GM21447 (cell line): Measurements from ENCODE around the gene MACROH2A1.
"Not testable (repeated sequence)": the region's sequence is repeated elsewhere in the genome, so short reads cannot be mapped to it uniquely, and the experiment has no call there.

ENCODE experiments used
- ATAC-seq: cut with Tn5 transposase; IDR thresholded peaks from one replicate; pipeline ENCODE4 v1.9.1; 2021; ENCODE audit not compliant: unreplicated experiment

MACROH2A1 gene

DNA sequence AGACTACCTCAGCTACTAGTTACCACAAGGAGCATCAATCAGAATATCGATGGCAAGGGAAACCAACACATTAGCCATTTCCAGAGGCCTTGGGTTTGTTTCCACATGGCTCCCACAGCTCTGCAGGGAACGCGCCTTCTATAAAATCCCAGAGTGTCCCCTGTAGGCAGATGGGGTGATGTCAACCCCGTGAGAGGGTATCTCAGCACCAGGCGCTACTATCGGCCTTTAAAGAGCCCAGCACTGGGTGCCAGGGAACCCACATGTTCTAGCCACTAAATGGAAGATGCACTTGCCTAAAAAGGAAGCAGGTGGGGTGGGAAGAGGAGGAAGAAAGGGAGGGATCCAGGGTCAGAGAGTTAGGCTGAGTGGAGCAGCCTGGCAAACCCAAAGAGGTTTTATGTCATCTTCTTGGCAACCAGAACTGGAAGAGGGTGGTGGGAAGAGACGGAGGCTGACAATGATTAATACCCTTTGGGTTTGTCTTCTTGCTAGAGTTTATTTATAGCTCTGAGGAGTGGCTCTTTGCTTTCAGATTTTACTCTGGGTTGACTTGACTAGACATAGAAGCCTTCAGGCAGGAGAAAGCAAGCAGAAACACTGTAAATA is 19.9 kb downstream of the MACROH2A1 start:
- ATAC-seq, result no peak

DNA sequence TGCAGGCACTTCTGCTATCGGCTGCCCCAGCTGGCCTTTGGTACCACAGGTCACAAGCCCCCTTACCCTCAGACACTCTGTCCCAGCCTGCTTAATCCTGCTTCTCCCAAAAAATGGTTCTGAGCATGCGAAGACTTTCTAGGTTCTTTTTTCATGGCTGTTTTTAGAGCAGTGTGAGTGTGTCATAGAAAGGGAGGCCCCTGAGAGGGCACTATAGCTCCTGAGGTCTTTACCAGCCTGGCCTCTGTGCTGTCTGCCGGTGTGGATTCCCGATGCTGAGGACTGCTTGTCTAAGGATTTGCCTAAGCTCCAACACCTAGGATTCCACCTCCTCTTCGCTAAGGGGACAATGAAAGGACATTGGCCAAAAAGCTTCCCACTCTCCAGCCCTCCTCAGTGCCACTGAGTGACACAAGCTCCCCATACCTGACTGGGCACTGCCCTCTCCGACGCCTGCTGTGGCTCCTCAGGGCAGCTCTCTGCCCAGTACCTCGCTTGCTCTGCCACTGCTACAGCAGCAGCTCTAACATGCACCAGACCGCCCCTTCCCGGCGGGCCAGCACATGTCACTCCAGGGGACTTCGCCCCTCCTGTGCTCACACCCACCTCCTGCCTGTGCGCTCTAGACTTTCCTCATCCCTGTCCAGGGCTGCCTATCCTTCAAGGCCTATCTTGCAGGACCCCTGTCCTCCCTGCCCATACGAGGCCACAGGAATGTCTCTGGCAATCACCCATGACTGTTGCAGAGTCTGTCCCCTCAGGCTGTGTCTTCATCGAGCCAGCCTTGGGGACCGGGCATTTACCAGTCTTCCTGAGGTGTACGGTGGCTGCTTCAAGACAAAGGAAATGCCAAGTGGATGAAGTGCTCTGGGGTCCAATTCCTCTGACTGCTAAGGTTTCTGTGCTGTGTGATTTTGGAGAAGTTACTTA is 21.0 kb downstream of the MACROH2A1 start:
- peak; percentile 28 for ATAC-seq

DNA sequence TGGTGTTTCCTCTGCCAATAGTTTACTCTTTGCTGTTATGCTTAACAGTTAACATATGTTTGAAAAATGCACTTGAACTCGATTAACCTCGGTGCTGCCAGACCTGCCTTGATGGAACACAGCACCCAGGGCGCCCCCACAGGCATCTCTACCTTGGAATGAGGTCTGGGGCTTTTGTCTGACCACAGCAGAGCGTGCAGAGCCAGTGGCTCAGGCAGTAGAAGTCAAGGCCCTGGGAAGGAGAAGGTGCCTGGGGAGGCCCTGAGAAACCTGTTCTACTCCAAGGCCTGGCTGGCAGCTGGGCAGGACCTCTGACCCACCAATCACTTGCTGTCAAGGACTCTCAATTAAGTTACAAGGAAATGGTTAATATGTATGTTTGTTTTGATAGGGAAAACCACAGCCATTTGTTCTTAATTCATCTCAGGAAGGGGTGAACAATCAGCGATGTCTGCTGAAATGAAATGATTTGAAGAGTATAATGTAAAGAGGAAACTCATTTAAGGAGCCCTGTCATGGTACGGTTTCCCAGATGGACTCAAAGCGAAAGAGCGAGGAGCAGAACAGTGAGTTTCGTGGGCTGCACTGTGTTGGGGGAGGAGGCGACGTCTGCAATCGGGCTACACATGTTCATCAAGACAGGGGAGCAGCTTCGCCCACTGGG is 21.9 kb downstream of the MACROH2A1 start:
- ATAC-seq, result peak; percentile 82

DNA sequence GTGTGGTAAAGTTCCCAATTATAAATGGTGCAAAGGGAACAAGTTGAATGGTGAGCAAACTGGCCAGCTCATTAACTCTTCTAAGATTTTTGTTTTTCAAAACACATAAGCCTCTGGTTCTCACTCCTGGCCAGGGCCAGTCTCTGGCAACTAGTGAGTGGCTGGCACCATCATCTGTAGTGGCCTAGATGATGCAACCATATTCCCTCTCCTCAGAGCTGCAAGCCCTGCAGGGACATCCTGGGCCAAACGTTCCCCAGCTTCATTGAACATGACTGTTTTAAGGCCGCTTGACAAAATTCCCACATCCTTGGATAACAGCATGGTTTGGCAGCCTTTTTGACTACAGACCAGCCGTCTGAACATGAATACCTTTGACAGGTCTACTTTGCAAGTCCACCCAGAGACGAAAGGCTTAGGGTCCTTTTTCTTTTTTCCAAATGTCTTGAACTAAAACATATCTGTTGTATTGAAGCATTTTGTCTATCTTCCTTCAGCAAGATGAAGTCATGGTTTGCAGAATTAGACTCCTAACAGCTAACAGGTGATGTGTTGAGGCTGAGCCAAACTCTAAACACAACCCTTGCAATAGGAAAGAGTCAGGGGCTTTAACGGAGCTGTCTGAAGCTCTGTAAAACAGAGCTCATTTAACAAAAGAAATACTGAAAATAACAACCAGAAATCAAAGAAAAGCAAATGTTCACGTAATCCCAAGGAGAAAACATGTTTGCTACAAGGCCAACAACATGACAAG is 23.8 kb downstream of the MACROH2A1 start:
- no peak for ATAC-seq

DNA sequence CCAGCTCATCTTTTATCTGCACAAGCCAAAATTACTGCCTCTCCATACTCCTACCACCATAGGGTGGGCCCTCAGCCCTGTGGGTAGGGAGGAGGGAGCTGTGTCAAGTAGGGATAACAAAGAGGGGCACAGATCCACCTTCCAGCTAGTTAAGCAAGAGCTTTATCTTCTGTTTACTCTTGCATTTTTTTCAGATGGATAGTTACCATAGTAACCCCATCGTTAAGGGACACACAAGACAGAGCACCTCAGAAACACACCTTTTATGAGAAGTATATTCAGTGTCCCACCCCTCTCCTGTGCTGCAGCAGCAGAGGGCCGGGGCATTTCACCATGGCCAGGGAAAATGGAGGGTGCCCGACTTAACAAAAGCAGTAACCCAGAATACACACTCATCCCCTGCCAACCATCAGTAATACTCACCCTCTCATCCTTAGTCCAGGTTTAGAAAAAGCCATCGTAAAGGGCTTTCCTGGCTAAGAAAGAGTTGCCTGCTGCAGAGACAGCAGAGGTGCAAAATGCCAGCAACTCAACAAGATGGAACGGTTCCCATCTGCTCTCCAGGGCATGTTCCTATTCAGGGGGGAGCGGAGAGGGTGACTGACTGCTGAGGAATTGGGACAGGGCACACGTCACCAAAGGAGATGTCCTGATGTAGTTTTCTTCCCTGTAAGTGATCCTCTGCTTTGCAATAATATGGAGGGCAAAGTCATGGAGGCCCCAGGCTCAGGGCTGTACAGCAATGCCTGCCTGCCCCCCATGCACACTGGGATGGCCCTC is 25.1 kb downstream of the MACROH2A1 start:
- no peak for ATAC-seq

DNA sequence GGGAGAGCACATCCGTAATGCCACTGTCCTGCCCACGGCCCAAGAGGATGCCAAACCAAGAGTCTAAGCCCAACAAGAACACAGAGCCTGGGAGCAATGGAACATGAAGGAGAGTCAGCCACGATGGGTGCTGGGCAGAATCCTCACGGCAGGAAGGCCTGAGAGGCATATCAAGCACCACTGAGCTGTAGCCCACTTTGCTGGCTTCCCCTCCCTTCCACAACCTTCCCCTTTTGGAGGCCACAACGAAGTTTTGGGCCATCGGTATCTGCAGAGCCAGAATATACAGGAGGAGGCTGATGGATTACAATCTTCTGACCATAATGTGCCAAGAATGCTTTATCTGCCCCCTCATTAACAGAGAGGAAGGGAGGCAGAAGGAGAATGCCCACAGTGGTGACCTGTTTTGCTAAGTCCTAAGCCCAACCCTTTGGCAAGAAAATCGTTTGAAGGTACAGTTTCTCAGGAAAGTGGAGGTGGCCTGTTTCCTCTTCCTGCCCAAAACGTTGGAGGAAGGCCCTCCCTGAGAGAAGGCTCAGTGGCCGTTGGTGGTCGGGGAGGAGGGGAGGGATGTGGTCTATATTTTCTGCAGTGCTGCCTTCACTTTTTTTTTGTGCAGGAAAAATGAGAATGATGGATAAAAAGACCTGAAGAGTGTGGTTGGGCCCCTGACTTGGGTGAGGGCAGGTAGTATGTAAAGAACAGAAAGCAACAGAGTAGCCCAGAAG is 26.2 kb downstream of the MACROH2A1 start:
- ATAC-seq, result no peak

DNA sequence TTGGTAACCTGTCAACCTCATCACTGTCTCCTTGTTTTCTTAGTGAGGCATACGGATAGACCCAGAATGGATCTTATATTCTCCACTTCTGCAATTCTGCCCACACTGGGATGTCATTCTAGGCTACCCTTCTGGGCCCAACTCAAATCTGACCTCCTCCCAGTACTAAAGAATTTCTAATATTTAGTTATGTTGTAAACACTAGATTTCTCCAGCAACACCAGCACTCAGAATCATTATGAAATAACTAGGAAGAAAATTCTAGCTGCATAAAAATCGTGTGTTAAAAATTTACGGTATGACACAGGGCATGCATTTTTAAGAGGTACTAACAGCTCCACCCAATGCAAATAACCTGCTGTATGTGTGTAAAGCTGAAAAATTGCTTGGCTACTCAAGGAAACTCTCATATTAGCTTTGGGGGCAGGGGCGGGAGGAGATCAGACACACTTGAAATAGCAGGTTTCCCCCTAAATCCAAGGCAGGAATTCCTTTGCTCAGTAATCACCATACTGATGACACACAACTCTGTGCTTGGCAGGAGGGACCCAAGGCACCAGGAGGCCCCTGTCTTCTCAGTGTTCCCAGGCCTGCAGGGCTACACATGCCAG is 27.3 kb downstream of the MACROH2A1 start:
- no peak for ATAC-seq

DNA sequence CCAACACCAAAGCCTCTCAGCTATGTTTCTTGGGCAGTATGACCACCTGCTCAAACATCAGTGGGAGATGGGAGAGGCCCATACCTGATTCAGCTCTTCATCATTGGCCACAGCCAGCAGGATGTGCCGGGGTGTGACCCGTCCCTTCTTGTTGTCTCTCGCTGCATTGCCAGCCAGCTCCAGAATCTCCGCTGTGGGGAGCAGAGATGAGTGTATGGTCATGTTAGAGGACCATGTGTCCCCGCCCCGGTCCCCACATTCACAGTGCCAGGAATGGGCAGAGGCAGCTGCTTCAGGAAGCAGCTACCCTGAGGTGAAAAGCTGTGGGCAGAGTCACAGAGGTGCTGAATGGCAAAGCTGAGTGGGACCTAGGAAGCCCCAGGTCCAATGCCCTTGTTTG is 29.1 kb downstream of the MACROH2A1 start:
- no peak for ATAC-seq

DNA sequence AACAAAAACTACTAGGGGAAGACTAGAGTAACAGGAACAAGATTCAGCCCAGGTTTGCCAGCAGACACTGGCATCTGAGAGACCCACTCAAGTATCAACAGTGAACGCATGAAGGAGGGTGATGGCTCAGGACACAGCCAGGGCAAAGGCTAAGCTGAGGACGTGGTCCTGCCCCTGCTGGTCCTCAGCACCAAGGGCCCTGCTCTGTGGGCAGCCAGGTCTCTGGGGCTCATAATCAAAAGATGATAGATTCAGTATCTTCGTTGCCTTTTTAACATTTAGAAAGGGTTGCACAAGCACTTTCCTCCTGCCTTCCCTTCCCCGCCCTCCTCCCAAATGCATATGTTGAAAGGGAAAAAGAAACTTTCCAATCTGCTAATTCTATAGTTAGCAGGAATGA is 31.5 kb downstream of the MACROH2A1 start:
- ATAC-seq, result no peak

DNA sequence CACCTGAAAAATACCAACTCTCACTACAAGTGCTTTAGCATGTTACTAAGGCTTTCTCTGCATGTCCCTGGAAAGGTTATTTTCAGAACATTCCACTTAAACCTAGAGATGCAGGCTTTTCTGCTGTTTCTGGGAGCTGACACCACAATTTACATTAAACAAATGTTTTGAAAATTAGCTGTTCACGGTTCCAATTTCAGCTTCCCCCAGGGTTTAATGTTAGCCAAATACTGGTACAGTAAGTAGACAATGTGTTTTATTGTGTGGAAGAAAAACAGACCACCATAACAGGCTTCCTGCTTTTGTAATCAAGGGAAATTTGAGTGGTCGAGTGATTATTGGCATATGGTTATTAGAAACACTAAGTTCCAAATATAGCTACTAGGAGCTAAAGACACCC is 32.0 kb downstream of the MACROH2A1 start:
- no peak for ATAC-seq

DNA sequence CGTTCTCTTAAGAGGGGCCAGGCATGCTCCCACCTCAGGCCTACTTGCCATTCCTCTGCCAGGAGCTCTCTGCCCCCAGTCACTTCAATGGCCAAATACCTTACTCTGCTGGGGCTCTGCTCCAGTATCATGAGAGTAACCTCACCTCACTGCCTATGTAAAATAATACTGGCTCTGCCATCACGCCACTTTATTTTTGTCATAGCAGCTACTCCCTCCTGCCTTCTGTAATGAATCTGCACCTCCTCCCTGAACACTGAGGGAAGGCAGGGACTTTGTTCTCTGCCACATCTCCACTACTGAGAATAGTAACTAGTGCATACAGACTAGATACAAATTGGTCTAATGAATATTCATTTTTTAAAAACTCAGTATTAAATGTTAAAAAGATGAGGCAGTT is 33.8 kb downstream of the MACROH2A1 start:
- ATAC-seq, result no peak

DNA sequence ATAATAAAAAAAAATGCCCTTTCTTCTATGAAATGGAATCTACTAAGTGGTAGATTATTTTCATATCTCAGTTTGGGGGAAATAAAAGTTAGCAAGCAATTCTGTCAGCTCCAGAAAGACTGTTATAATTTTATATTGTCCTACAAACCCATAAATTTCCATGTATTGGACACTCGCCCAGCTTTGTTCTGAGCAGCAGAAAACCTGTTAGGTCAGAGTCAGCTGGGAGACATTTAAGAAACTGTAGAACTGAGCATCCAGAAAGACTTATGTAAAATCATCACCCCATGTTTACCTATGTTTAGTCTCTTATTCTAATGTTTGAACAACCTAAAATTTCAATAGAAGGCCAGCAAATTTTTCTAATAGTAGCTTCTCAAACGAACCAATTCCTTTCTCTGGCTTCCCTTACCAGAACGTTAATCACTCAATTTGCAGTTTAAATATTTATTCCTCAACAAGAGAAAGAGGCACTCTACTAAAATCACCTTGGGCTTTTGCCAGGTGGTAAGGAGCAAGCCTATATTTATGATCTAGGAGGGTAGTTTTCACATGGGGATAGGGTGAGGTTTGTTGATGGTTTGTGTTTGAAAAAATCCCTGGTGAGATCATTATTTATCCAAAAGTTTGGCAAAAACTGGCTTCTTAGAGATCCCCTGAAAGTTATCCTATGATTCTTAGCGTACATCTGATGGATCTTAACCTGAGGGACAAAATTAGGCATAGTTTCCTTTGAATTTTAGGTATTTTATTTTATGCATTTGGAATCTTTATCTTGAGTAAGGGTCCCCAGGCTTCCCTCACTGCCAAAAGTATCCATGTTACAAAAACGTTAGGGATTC is 34.4 kb downstream of the MACROH2A1 start:
- ATAC-seq, result no peak

DNA sequence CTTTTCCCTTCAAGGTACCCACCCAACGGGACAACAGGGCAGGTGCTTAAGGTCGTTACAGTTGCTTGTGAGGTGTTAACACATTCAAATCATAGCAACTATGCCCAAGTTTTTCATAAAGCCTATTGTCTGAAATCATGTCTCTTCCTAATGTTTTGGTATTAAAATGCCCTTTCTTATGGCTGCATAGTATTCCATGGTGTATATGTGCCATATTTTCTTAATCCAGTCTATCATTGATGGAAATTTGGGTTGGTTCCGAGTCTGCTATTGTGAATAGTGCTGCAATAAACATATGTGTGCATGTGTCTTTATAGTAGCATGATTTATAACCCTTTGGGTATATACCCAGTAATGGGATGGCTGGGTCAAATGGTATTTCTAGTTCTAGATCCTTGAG is 35.7 kb downstream of the MACROH2A1 start:
- ATAC-seq, result not testable (repeated sequence)

DNA sequence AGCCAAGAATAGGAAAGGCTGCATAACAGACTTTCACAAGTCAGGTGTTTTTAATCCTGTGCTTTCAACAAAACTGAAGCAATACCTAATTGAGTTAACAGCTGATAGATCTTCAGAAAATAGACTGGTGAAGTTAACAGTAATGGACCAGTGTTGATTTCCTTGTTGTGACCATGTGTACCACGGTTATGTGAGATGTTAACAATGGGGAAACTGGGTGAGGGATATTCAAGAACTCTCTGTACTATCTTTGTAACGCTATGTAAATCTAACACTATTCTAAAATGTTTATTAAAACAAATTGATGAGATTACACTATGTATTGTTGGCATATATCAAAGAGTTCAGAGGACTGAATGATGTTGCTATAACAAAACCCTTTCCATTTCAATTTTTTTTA is 36.9 kb downstream of the MACROH2A1 start:
- no peak for ATAC-seq

DNA sequence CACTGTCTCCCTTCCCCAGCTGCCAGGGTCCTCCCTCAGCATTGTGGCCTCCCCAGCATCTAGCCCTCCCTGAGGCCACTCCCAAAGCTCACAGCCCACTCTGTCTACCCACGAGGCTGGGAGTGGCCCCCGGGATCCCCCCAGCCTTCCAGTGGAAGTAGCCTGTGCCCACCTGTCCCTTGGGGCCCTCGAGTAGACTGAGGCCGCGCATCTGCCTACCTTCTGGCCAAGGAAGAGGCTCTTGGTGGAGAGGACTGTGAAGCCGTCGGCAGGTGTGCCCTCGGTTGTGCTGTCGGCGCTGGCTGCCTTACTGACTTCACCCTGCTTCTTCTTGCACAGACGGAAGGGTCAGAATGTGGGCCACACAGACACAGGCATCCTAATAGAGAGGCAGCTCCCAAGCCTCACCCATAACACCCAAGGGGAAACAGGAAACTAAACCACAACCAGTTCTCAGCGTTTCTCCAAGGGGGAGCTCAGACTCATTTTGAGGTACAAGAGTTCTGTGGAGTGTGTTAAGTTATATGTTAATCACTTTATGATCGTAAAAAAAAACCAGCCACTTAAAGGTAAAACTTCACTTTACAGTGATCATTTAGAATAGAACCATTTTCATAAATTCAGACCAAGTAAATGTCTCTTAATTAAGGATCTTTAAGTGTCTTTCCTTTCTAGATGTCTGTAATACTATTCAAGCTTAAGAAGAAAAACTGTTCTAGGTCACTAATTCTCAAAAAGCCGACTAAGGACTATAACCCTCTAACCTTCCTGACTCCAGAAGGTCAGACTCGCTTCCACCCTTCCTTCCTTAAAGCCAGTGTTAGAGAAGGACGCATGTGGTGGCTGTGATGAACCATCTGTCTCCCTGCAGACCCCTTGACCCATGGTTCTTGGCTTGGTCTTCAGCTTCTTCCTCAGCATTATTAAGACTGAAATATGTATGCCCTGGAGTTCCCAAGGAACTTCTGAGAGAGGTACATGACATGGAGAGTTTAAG is 38.5 kb downstream of the MACROH2A1 start:
- no peak for ATAC-seq

DNA sequence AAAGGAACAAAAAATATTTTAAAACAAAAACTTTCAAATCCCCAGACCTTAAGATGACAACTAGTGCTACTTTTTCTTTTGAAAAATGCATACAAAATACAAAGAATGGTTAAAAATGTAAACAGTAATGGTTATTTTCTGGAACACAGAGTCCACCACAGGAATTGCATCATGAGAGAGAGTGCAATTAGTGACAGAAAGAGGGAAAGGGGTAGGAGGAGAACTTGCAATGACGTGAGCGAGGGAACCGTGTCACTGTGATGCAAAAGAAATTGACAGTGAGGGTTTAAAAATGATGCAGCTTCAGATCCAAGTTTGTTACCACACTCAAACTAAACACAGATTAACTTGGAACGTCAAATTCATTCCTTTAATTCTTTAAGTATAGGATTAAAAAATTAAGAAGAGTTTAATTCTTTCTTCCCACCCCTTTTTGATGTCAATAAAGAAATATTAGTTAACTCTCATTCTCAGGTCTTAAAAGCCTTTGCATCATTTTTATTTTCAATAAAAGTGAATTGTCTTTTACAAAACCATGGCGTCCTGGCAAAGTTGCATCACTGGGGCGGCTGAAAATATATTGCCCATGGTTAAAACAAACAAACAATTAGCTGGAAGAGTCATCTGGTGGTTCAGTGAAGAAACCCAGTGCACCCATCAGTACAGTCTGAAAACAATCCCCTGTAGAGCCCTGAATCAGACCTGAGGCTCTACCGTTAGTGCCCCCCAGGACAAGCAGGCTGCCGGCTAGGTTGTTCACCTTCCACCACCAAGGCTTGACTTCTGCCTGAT is 39.5 kb downstream of the MACROH2A1 start:
- no peak for ATAC-seq
